Activated CD8-positive, alpha-beta memory T cell treated with anti-CD3 and anti-CD28 coated beads, Interleukin-2, amount 50 U/mL, for 4 hours (primary cell): ENCODE data around the gene SEMA3A.
"Not testable (repeated sequence)": the region's sequence is repeated elsewhere in the genome, so short reads cannot be mapped to it uniquely, and the experiment has no call there.

Experiments used
- DNase-seq: peaks from one replicate; pipeline ENCODE4 v3.0.0-alpha.2; 2020

Gene SEMA3A

DNA sequence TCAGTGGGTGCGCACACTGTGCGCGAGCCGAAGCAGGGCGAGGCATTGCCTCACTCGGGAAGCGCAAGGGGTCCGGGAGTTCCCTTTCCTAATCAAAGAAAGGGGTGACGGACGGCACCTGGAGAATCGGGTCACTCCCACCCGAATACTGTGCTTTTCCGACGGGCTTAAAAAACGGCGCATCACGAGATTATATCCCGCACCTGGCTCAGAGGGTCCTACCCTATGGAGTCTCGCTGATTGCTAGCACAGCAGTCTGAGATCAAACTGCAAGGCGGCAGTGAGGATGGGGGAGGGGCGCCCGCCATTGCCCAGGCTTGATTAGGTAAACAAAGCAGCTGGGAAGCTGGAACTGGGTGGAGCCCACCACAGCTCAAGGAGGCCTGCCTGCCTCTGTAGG lies 44.2 kb downstream of the SEMA3A start:
- not testable (repeated sequence) for DNase-seq

DNA sequence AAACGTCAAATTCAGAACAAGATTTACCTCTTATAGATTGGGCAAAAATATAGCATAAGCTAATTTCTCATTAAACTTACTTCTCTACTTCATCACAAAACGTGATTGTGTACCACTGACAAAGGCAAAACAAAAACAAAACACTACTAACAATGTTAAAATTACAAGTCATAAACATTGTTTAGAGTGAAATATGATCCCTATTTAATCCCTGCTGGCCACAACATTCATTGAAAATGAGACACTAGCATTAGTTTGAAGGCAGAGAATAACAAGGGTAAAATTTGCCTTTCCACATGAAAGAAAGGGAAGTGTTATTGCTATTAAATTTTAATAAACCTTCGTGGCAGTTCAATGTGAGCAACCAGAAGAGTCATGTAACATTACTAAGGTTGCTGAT lies 45.0 kb downstream of the SEMA3A start:
- no peak for DNase-seq

DNA sequence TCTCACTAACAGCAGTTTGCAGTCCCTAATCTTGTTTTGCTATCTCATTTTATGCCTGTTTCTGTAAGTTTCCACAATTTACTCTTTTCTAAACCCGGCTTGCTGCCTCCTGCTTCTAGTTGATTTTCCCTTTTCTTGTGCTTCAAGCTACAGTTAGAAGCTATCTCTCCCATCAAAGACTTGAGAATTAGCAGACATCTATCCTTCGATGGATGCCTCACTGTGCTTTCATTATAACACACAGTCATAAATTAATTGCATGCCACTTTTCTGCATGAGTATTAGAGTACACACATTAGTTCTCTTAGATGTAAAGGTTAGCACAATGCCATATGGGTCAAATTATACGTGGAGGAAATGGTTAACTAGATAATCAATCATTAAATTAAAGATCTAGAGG lies 48.7 kb downstream of the SEMA3A start:
- DNase-seq, result no peak

DNA sequence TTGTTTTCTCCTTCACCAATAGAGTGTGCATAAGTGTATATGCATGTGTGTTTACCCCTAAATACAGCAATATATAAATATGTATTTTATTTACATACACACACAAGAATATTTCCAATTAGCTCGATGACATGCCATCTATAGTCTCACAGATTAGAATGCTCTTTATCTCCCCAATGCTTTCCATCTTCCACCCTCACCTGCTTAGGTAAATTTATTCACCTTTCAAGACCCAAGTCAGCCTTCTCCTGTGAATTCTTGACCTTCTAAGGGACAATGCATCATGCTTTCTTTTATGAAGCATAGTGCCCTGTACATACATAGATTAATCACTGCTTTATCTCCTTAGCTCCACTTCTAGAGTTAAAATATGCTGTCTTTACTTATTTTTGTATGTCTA lies 49.7 kb downstream of the SEMA3A start:
- DNase-seq, result no peak

DNA sequence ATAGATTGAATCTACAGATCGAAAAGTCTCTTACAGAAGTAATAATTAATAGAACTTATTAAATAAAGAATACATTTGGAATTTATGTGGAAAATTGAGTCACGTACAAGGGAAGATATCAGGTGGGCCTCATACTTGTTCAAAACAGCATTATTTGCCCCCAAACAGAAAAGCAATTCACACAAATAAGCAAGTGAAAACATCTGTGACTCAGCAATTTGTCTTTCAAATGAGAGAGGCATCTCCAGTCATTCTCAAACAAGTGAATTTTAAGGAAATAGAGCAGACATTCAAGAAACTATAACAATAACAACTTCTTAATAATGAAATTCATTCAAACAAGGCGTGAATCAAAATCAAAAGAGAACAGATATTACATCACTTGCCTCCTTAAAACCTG lies 50.1 kb downstream of the SEMA3A start:
- DNase-seq, result no peak

DNA sequence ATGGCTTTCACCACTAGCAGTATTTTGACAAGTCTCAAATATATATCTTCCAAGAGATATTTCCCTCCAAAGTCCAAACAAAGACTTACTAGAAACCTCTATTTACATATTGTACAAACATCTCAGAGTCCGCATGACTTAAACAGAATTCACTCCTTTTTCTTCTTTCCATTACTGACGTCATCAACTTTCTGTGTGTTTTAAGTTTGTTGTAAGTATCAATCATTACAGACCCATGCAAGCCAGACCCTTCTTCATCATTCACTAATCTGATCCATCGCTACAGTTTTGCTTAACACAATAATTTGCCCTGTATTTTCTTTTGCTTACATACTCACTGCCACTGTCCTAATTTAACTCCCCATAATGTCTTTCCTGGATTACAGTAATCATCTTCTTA lies 51.9 kb downstream of the SEMA3A start:
- DNase-seq, result no peak

DNA sequence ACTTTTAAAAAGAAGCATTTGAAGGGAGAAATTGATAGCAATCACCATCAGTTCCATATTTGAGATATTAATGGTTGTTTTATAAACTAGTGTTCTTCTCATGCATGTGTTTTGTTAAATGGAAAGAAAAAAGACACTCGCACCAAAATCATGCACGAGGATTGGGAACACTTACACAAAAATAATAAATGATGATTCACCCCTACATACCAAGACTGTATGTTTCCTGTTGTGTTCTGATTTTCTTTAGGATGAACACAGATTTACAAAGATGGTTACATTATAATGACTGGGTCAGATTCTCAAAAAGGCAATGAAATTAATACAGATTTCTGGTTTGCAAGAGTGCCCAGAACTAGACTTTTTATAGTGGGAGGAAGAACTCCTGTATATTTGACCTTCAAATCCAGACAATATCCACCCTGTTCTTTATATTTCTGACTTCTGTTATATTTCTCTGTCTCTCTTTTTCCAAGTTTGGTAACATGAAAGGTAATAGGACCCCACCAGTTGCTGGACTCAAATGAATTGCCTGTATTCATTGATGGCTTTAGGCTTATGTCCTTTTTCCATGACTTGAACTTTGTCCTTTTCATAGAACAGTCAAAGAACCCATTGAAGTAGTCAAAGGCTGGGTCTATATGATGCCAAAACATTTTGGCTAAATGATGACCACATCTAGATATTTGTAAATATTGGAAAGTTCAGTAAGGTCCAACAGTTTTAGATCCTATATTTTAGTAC lies 54.4 kb downstream of the SEMA3A start:
- DNase-seq, result no peak

DNA sequence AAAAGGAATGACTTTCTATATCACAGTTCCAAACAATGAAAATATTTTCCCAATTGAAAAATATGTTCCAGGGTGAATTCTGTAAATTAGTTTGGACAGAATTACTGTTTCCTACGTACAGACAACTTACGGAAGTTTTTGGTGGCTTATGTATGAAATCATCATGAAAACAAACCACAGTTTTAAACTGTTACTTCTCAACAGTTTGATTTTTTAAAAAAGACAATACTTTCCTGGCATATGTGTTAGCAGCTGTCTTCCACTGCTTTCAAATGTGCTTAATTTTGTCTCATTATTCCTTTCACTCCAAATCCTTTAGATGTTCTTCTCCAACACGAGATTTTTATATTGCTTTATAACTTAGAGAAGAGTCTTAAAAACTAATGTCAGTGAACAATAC lies 56.2 kb downstream of the SEMA3A start:
- no peak for DNase-seq

DNA sequence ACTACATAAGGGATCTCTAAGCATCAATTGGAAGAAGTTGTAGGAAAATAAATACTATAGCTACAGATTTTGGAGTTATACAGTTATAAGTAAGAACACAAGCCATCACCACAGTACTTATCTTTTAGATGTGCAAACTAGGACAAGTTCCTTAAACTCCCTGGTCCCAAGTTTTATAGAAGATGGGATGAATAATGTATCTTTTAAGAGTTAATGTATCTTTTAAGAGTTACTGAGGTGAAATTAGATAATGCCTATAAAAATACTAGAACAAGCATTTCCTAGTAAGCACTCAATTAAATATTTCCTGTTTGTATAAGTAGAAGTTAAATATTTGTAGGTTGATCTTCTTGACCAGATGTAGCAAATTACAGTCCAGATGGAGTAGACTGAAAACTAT lies 56.8 kb downstream of the SEMA3A start:
- DNase-seq, result no peak

DNA sequence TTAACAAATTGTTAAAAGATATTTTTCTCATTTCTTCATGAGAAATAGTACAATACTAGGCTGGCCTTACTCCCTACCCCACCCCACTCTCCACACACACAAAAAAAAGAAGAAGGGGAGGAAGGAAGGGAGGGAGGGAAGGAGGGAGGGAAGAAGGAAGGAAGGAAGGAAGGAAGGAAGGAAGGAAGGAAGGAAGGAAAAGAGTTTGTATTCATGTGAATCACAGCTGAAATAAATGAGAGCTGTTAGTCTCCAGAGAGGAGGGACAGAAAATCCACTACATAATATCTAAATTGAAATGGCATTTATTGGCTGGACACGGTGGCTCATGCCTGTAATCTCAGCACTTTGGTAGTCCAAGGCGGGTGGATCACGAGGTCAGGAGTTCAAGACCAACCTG lies 57.8 kb downstream of the SEMA3A start:
- DNase-seq, result no peak

DNA sequence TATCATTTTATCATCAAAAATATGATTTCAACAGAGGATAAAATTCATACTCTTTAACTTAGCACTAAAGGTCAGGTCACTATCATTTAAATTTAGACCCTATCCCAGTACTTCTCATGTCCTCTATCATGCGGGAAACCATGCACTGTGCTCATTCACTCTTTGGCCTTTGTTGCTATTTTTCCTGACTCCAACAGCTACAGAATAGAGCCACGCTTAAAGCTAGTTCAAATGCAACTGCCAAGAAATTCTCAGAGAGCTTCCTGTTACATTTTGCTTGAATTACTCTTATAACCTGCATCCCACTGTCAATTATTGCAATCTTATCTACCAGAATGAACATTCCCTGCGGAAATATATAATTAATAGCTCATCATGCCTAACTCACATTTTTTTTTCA lies 58.3 kb downstream of the SEMA3A start:
- DNase-seq, result no peak

DNA sequence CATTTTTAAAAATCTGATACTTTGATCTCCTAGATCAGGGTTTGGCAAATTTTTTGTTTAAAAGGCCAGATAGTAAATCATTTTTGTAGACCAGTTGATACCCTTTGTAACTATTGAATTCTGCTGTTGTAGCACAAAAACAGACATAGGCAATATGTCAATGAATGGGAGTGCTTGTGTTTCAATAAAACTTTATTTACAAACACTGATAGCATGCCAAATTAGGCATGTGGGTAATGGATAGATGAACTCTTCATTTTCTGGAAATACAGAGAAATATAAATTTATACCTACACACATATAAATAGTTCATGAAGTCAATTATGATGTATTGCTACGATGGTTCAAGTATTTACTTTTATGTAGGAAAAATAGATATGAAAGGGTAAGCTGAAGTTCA lies 60.4 kb downstream of the SEMA3A start:
- no peak for DNase-seq

DNA sequence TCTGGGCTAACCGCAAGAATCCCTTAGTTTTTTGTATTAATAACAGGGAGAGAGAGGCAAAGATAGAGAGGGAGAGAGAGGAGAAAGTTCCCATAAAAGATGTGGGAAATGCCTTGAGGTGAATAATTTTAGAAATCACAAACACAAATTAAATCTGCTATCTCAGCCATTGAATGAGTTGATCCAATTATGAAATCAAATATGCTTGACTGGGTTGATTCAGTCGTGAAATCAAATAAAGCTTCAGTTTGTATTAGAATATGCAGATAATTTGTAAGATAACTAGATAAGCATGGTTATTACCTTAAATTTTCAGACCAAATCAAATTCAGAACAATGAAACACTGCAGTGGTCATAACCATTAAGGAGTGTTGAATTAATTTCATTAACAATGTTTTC lies 68.9 kb downstream of the SEMA3A start:
- DNase-seq, result no peak

DNA sequence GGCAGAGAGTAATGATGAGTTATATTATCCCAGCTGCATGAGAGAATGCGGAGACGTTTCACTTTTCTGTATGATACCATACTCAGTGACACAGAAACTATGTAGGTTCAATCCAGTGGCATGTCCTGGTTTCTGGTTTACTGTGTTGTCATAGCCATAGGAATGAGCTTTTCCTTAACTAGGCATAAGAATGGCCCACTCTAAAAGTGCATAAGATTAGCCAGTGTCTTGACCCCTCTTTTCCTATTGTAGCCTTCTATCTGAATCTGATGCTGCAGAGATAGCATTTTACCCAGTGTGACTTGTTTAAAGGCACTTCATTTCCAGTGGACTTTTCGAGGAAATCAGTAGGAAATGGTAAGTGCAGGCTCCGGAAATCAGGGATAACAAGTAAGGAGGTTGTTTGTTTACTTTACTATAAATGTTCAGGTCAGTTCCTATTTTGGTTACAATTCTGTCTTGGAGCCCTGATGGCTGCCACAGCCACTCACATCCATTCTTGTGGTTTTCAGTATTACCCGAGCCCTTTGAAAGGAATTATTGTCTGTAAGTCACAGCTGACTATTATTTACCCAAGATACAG lies 70.5 kb downstream of the SEMA3A start:
- DNase-seq, result no peak

DNA sequence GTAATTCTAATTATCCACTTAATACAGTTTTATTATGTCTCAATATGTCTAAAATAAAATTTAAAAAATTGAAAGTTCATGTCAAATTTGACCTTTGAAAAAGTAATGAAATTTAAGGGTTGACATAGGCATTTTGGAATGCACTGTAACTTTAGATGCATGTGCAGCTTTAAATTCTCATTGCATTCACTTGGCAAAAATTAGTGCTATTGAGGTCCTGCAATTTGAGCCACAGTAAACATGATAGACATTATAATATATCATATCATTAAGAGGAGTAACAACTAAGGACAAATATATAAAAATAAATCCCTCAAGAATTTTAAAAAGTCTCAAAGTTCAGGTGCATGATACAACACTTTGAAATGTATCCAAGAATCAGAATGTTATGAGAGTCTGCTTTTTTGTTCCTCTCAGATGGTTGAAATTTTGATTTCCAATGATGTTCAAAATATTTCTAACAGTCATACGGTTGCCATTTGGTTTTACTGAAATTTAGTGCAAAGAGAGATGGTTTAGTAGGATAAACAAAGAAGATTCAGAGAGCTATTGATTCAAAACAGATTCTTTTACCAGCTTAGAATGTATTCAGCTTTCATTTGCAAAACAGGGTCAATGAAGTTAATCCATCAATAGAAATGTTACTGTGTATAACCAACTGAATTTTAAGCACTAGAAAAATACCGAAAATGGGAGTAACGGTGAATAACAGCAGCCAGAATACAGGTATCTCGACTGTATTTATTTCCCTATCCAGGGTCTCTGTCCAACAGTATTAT lies 71.8 kb downstream of the SEMA3A start:
- no peak for DNase-seq

DNA sequence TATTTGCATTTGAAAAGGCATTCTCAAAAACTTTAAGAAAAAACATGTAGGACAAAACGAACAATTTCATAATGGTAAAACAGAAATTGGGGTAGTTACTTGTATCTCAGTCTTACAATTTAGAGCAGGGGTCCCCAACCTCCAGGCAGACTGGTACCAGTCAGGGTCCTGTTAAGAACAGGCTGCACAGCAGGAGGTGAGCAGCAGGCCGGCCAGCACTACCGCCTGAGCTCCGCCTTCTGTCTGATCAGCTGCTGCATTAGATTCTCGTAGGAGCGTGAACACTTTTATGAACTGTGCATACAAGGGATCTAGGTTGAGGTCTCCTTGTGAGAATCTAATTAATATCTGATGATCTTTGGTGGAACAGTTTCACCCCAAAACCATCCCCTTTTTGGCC lies 77.3 kb downstream of the SEMA3A start:
- no peak for DNase-seq

DNA sequence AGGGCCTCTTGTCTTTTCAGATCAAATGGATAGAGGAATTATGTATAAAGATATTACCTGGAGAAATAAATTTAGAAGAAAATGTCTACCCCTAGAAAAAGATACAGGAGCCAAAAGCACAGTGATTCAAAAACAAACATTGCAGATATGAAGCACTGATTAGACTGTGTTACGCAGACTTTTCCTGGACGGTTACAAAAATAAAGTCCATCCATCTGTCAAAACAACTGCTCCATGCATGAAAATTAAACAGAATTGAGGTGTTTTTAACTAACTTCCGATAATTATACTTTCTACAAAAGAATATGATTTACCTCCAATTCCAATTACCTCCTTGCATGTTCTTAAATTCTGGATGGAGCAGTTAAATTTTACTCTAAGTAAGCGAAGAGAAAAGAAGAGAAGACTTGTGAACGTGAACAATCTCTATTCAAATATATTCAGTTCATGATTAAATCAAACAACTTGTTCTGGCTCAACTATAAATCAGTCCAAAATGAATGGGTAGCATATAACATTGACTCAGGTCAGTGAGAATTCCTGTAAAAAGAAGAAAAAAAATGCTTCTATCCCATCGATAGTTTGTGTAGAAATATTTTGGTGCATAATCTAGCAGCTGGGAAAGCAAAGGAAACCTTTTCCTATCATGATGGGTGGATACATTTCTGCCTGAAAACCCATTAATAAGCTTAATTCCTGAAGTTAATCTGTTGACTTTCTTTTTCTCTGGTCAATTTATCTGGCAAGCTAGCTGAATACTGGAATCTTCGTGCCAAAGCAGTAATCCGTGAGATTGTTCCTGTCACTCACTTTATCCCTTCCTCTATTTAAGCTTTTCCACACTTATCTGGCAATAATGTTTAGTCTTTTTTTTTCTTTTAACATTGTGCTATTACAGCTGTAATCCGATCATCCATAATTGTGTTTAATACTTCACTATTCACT lies 80.4 kb downstream of the SEMA3A start:
- no peak for DNase-seq

DNA sequence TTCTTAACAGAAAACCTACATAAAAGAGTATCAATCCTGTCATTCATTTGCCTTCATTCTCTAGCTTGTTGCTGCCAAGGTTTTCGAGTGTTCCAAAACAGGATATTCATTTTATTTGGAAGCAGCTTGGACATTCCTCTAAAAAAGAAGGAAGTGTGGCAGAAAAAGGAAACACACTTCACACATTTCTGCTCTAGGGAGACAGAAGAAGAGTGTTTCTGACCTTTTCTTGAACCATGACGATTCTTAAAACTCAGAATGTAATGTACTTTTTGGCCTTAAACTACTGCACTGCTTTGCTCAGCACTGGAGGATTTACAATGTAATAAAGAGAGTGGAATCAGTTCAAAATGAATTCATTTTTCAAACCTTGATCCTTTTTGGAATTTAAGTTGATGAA lies 81.3 kb downstream of the SEMA3A start:
- no peak for DNase-seq

DNA sequence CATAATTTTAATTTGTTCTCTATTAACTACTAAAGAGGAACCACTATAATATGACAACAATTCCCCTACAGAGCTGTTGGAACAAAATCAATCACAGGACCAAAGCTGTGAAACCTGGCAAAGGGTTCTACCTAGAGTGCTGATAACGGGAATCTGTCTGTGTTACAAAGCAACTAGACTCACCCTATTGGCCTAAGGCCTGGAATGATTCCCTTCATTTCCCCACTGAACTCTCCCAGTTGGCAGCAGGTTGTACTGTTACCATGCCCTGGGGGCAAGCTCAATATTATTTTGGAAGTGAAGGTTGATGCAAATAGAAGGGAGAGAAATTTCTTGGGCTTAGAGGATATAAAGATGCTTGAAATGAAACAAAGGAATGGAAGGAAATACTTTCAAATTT lies 81.8 kb downstream of the SEMA3A start:
- DNase-seq, result no peak

DNA sequence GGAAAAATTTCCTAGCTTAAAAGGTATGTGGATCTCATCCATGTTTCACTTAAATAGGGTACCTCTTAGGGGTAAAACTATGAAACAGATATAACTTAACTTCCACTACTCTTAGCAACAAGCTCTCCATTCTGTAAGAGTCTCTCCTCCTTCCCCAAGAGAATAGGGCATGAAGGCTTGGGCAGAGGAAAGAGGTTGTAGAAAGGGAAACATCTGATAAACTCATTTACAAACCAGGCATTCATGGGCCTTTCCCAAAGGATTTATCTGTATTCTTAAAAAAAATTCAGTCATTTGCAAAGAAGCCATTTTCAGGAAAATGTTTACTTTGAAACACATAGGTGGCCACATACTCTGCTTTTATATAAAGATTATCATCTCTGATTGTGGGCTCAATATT lies 82.7 kb downstream of the SEMA3A start:
- no peak for DNase-seq

DNA sequence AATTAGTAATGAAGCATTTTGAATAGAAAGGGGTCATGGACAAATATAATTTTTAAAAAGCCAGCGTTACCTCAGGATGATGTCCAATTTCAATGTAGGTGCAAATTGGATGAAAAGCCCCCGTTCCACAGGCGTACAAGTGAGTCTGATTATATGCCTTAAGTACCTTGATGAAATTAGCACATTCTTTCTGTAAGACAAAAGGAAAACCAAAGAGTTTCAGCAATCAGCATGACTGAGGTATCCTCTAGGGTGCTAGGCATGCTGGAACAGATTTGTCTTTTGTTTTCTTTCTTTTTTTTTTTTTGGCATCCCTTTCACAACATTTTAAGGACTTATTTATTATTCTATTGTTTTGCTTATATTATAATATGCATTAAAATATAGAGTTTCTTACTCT lies 84.2 kb downstream of the SEMA3A start:
- DNase-seq, result no peak

DNA sequence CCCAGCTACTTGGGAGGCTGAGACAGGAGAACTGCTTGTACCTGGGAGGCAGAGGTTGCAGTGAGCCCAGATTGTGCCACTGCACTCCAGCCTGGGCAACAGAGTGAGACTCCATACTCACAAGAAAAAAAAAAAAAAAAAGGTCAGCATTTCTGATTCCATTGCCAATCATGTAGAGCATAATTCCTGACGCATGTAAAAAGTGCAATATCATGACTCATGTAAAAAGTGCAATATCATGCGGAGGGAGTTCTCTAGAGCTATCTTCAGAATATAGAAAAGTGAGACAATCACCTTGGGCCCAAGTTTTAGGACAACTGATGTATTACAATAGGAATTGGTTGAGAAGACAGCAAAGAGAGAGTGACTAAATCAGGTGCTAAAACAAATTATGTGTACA lies 85.8 kb downstream of the SEMA3A start:
- no peak for DNase-seq

DNA sequence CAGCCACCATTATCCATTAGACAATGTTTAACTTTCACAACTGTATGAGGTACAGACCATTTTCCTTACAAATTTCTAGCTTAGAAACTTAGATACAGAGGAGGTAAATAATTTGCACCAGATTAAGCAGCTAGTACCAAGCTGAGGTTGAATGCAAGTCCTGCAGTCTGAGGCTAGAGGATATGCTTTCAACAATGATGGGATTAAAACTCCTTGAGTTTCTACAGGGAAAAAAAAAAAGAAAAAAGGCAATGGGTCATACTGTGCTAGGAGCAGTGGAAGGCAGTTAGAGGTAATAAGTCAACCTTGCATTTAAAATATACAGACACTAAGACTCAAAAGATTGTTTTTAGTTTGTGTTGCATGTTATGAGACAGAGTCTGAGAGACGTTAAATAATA lies 86.5 kb downstream of the SEMA3A start:
- no peak for DNase-seq
